PC-3 (cell line): Measurements from ENCODE around the gene SAP30L. TPM values are rescaled to one million over a fixed set of nuclear protein-coding genes. Genes with fewer than 3 reads are reported as not detected.

Source experiments
- ATAC-seq: fragments of 200-7000 bp; cut with Tn5 transposase; 2 replicates; pipeline ENCODE4 v1.9.1; 2020; ENCODE audit warnings: mild to moderate bottlenecking, moderate library complexity
- BruUV-seq: library from RNA; stranded (reverse); fragments of 400-500 nt; replicated peaks from 2 replicates; lab custom pipeline; 2021; lab: Mats Ljungman, UMichigan
- CTCF ChIA-PET: fragments of 300-600 bp; sonication (Branson Sonifier 250); formaldehyde crosslinking; loops from one replicate; lab custom pipeline; 2022; ENCODE audit warnings: antibody characterized with exemption; lab: Charles Lee
- POLR2A ChIA-PET: fragments of 300-600 bp; sonication (Branson Sonifier 250); formaldehyde crosslinking; loops from one replicate; lab custom pipeline; 2022; ENCODE audit warnings: antibody characterized with exemption; ENCODE audit not compliant: unreplicated experiment; lab: Charles Lee
- DNase-seq: peaks from one replicate; pipeline ENCODE4 v3.0.0-alpha.2; 2015
- H2AFZ ChIP-seq: fragments of 300-600 bp; sonication (generic); 2 replicates; pipeline ENCODE4 v1.6.0; 2016; ENCODE audit warnings: antibody characterized with exemption, low read length
- H3F3A ChIP-seq: fragments of 300-600 bp; sonication (generic); one replicate; pipeline ENCODE4 v1.6.0; 2017; ENCODE audit warnings: antibody characterized with exemption, low read length, control low read depth, mild to moderate bottlenecking; ENCODE audit not compliant: unreplicated experiment
- H3K27ac ChIP-seq: fragments of 300-600 bp; sonication (generic); 2 replicates; pipeline ENCODE4 v1.5.1; 2016; ENCODE audit warnings: mild to moderate bottlenecking, low read length
- H3K27me3 ChIP-seq: fragments of 300-600 bp; sonication (generic); 2 replicates; pipeline ENCODE4 v1.6.1; 2016; ENCODE audit warnings: low read length, mixed read lengths
- H3K36me3 ChIP-seq: fragments of 300-600 bp; sonication (generic); 2 replicates; pipeline ENCODE4 v1.6.1; 2016; ENCODE audit warnings: low read depth, mixed run types, low read length, mixed read lengths
- H3K4me1 ChIP-seq: fragments of 300-600 bp; sonication (generic); 2 replicates; pipeline ENCODE4 v1.5.1; 2016; ENCODE audit warnings: low read length; ENCODE audit not compliant: insufficient read depth
- H3K4me2 ChIP-seq: fragments of 300-600 bp; sonication (generic); 2 replicates; pipeline ENCODE4 v1.6.0; 2016; ENCODE audit warnings: low read length
- H3K4me3 ChIP-seq: fragments of 300-600 bp; sonication (generic); 2 replicates; pipeline ENCODE4 v1.5.1; 2016; ENCODE audit warnings: mild to moderate bottlenecking, low read length, mixed read lengths
- H3K79me2 ChIP-seq: fragments of 300-600 bp; sonication (generic); 2 replicates; pipeline ENCODE4 v1.6.1; 2017; ENCODE audit warnings: low read length, mixed read lengths
- H3K9ac ChIP-seq: fragments of 300-600 bp; sonication (generic); 2 replicates; pipeline ENCODE4 v1.6.0; 2016; ENCODE audit warnings: mild to moderate bottlenecking, low read length
- H3K9me2 ChIP-seq: fragments of 300-600 bp; sonication (generic); replicated peaks from 2 replicates; pipeline ENCODE4 v1.6.1; 2016; ENCODE audit warnings: mixed run types, low read length, mixed read lengths
- H3K9me3 ChIP-seq: fragments of 300-600 bp; sonication (generic); 2 replicates; pipeline ENCODE4 v1.6.1; 2016; ENCODE audit warnings: low read length, mixed read lengths
- H4K20me1 ChIP-seq: fragments of 300-600 bp; sonication (generic); 2 replicates; pipeline ENCODE4 v1.6.1; 2016; ENCODE audit warnings: low read length, mixed read lengths
- CTCF ChIP-seq: fragments of 300-600 bp; sonication (generic); conservative IDR thresholded peaks from 2 replicates; pipeline ENCODE4 v1.5.1; 2017; ENCODE audit warnings: antibody characterized with exemption, low read depth, mild to moderate bottlenecking, low read length
- EZH2 ChIP-seq: fragments of 300-600 bp; sonication (generic); IDR thresholded peaks from one replicate; pipeline ENCODE4 v1.6.1; 2017; ENCODE audit warnings: antibody characterized with exemption, mild to moderate bottlenecking, low read length; ENCODE audit not compliant: unreplicated experiment
- EZH2phosphoT487 ChIP-seq: fragments of 300-600 bp; sonication (generic); IDR thresholded peaks from 2 replicates; pipeline ENCODE4 v1.6.1; 2018; ENCODE audit warnings: mild to moderate bottlenecking, antibody characterized with exemption, low read length, borderline replicate concordance
- intact Hi-C: fragments of 100-400 bp; cut with micrococcal nuclease; formaldehyde crosslinking; loops from 2 replicates; pipeline ENCODE4 v1.9.0; 2023
- total RNA-seq: library from RNA; depleted of rRNA; stranded (reverse); fragments of >200 nt; gene quantifications from 2 replicates; pipeline ENCODE4 v1.2.3, GENCODE V29; 2014

SAP30L gene
- total RNA-seq, 1 experiment from 2014 or later = 36.0 TPM

GRCh38 chr5:154502180-154502579, 56.4 kb downstream of the SAP30L start:
- no peaks in the 10 kb centered on the region for H3K9me2 ChIP-seq
- no peaks in the 10 kb centered on the region for H3K9me3 ChIP-seq
- ChIA-PET POLR2A (no interaction called here), CTCF (no interaction called here)
- H2AFZ ChIP-seq = no peak overlapping the region
- no peak overlapping the region for H3K9ac ChIP-seq
- intact Hi-C loops = no loop called here
- H3K4me3 ChIP-seq = no peak overlapping the region
- no peaks in the 10 kb centered on the region for H3K79me2 ChIP-seq
- no peaks in the 10 kb centered on the region for H4K20me1 ChIP-seq
- no peaks in the 10 kb centered on the region for H3K36me3 ChIP-seq
- no TSS peak for BruUV-seq
- no peaks in the 10 kb centered on the region for H3K4me1 ChIP-seq
- DNase-seq (no peak), ATAC-seq (no peak)
- no peak overlapping the region for H3K4me2 ChIP-seq
- no peak overlapping the region for H3K27ac ChIP-seq
- H3K27me3 ChIP-seq = no peaks in the 10 kb centered on the region
- TF ChIP-seq EZH2phosphoT487 = no peak
- TF ChIP-seq EZH2 = no peak
- TF ChIP-seq CTCF = no peak
- no peaks in the 10 kb centered on the region for H3F3A ChIP-seq

- ATAC-seq (no peak), DNase-seq (no peak)
- no peaks in the 10 kb centered on the region for H3K4me1 ChIP-seq
- intact Hi-C loops = no loop called here
- no peaks in the 10 kb centered on the region for H3K36me3 ChIP-seq
- no peak overlapping the region for H3K27ac ChIP-seq
- no peaks in the 10 kb centered on the region for H3K79me2 ChIP-seq
- no peak overlapping the region for H3K9ac ChIP-seq
- H4K20me1 ChIP-seq = no peaks in the 10 kb centered on the region
- TF ChIP-seq EZH2phosphoT487 (no peak), EZH2 (no peak), CTCF (no peak)
- H3K9me3 ChIP-seq = no peaks in the 10 kb centered on the region
- BruUV-seq = no TSS peak
- POLR2A ChIA-PET = no interaction called here
- no peak overlapping the region for H3K4me2 ChIP-seq
- no peak overlapping the region for H2AFZ ChIP-seq
- no peaks in the 10 kb centered on the region for H3F3A ChIP-seq
- no peak overlapping the region for H3K4me3 ChIP-seq
- H3K27me3 ChIP-seq = no peaks in the 10 kb centered on the region
- no peaks in the 10 kb centered on the region for H3K9me2 ChIP-seq
- CTCF ChIA-PET = no interaction called here
Measured at GRCh38 chr5:154503698-154504039, 57.9 kb downstream of the SAP30L start.

GRCh38 chr5:154505567-154505966, 59.8 kb downstream of the SAP30L start:
- ChIA-PET POLR2A (no interaction called here), CTCF (no interaction called here)

More at GRCh38 chr5:154505567-154505966, 59.8 kb downstream of the SAP30L start:
- H3K4me3 ChIP-seq = no peak overlapping the region
- H3F3A ChIP-seq = no peaks in the 10 kb centered on the region
- no peaks in the 10 kb centered on the region for H3K9me2 ChIP-seq
- H3K27me3 ChIP-seq = no peaks in the 10 kb centered on the region
- no peak overlapping the region for H2AFZ ChIP-seq
- no TSS peak for BruUV-seq
- H3K79me2 ChIP-seq = no peaks in the 10 kb centered on the region
- ATAC-seq (no peak), DNase-seq (no peak)
- no peaks in the 10 kb centered on the region for H3K36me3 ChIP-seq
- H4K20me1 ChIP-seq = no peaks in the 10 kb centered on the region
- no peak overlapping the region for H3K4me2 ChIP-seq
- no peaks in the 10 kb centered on the region for H3K4me1 ChIP-seq
- no peaks in the 10 kb centered on the region for H3K9me3 ChIP-seq
- intact Hi-C loops = no loop called here
- no peak overlapping the region for H3K9ac ChIP-seq
- TF ChIP-seq CTCF = no peak
- no peak for TF ChIP-seq EZH2
- TF ChIP-seq EZH2phosphoT487 = no peak
- H3K27ac ChIP-seq = no peak overlapping the region
